ENCODE results near the gene CALD1.

Gene CALD1

GRCh38 chr7:134870156-134870555, 90.7 kb downstream of the CALD1 start:
- DNase-seq, result no peak

- DNase-seq, result no peak
These were observed 91.3 kb downstream of the CALD1 start for GRCh38 chr7:134870781-134871180.

- DNase-seq, result no peak
These were observed 93.8 kb downstream of the CALD1 start for GRCh38 chr7:134873253-134873652.

GRCh38 chr7:134874407-134874806, 95.0 kb downstream of the CALD1 start:
- DNase-seq, result no peak

- no peak for DNase-seq
These were observed 96.4 kb downstream of the CALD1 start for GRCh38 chr7:134875867-134876266.

- DNase-seq, result no peak
These were observed 99.4 kb downstream of the CALD1 start for GRCh38 chr7:134878746-134879357.

- no peak for DNase-seq
These were observed 100.5 kb downstream of the CALD1 start for GRCh38 chr7:134879815-134880475.

- DNase-seq, result no peak
These were observed 103.0 kb downstream of the CALD1 start for GRCh38 chr7:134882481-134882880.

GRCh38 chr7:134885967-134886352, 106.5 kb downstream of the CALD1 start:
- DNase-seq, result no peak

- DNase-seq, result no peak
These were observed 107.1 kb downstream of the CALD1 start for GRCh38 chr7:134886353-134887057.

- DNase-seq, result no peak
These were observed 108.1 kb downstream of the CALD1 start for GRCh38 chr7:134887523-134887922.

GRCh38 chr7:134888141-134888740, 108.8 kb downstream of the CALD1 start:
- DNase-seq, result no peak

- no peak for DNase-seq
These were observed 111.1 kb downstream of the CALD1 start for GRCh38 chr7:134890246-134891240.

GRCh38 chr7:134891262-134891695, 111.8 kb downstream of the CALD1 start:
- no peak for DNase-seq

GRCh38 chr7:134891696-134892678, 112.6 kb downstream of the CALD1 start:
- DNase-seq, result no peak

- no peak for DNase-seq
These were observed 113.5 kb downstream of the CALD1 start for GRCh38 chr7:134892963-134893362.

GRCh38 chr7:134893920-134894319, 114.5 kb downstream of the CALD1 start:
- DNase-seq, result no peak

GRCh38 chr7:134894928-134895327, 115.5 kb downstream of the CALD1 start:
- no peak for DNase-seq

- no peak for DNase-seq
These were observed 116.6 kb downstream of the CALD1 start for GRCh38 chr7:134896073-134896472.

- DNase-seq, result no peak
These were observed 118.5 kb downstream of the CALD1 start for GRCh38 chr7:134897936-134898335.

GRCh38 chr7:134899729-134900128, 120.3 kb downstream of the CALD1 start:
- no peak for DNase-seq
